Measurements from ENCODE around the gene MYO7B.
A peak's percentile ranks its signal among the peaks of the same experiment; 100 is the strongest.

Gene MYO7B

DNA sequence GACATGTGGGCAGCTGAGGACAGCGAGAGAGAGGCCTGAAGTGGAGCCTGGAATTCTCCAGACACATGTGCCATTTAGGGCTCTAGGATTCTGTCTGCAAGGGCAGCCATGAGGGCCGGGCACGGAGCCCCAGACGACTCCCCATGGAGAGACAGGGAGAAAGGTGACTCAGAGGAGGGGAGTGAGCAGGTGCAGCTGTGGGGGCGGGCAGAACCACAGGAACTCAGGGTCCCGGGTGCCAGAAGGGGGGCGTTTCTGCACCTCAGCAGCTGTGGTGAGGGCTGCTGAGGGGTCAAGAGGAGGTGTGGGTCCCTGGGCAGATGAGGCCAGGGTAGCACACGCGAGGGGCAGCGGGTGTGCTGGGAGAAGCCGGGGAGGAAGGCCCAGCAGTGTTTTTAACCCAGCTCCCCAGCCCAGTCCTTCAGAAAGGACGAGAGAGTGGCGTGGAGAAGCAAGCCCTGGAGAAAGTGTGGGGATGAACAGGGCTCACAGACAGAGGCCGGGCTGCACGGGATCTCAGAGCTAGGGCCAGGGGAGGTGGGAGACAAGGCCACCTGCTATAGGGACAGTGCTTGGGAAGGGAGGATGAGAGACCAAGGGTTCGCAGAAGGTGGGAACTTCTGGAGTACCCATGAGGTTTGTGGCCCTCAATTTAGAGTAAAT lies 118.1 kb downstream of the MYO7B start:
- H3K4me1 ChIP-seq (ENCODE audit: control insufficient read depth in 1 of 2, insufficient read depth in 2 of 2, low read length in 2 of 2), result peaks cover 15 to 95% of the 10 kb centered on the region in 2 donors
- H3K4me3 ChIP-seq (ENCODE audit: low read depth in 1 of 2, low read length in 2 of 2), result no peak overlapping the region
- H3K9me3 ChIP-seq (ENCODE audit: control insufficient read depth in 1 of 2, low read length in 2 of 2), result no peaks in the 10 kb centered on the region
- H3K27ac ChIP-seq (ENCODE audit: low read length), result no peak overlapping the region
- no peaks in the 10 kb centered on the region for H3K27me3 ChIP-seq (ENCODE audit: low read depth, low read length)
- peaks cover 0 to 13% of the 10 kb centered on the region in 2 donors for H3K36me3 ChIP-seq (ENCODE audit: control insufficient read depth in 1 of 2, insufficient read depth in 2 of 2, low read length in 2 of 2)

DNA sequence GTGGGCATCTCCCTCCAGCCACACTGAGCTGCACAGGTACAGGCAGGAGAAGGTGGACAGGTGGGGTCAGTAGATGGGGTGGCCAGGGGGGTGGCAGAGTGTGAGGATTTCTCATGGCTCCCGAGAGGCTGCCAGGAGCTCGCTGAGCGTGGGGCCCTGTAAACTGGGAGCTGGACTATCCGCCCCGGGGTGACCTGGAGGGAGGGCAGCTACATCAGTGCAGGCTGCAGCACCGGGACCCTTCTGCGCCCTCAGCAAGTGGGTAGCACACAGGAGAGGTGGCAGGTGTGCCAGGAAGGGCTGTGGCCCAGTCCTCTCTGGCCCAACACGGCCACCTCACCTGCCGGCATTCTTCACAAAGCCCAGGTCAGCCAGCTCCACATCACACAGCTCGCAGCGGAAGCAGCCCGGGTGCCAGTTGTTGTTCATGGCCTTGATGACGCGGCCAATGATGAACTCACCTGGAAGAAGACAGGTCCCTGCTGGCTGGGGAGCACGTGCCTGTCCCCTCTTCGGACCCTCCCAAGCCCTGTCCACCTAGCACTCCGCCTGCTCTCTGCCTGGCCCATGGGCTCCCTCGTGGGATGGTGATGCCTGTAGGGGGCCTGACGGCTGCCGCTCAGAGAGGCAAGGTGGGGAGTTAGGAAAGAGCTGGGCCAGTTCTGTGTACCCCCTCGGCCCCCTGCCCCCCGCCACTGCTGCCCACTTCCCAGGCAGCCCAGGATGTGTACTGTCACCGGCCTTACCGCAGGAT lies 118.8 kb downstream of the MYO7B start:
- Histone ChIP-seq H3K4me3 (ENCODE audit: low read depth in 1 of 2, low read length in 2 of 2) (peak overlapping the region in 1 of 2 donors; percentile 17), H3K36me3 (ENCODE audit: control insufficient read depth in 1 of 2, insufficient read depth in 2 of 2, low read length in 2 of 2) (peaks cover 0 to 13% of the 10 kb centered on the region in 2 donors), H3K4me1 (ENCODE audit: control insufficient read depth in 1 of 2, insufficient read depth in 2 of 2, low read length in 2 of 2) (peaks cover 15 to 97% of the 10 kb centered on the region in 2 donors), H3K27ac (ENCODE audit: low read length) (no peak overlapping the region), H3K9me3 (ENCODE audit: control insufficient read depth in 1 of 2, low read length in 2 of 2) (no peaks in the 10 kb centered on the region), H3K27me3 (ENCODE audit: low read depth, low read length) (no peaks in the 10 kb centered on the region)

- Histone ChIP-seq H3K4me3 (ENCODE audit: low read depth in 1 of 2, low read length in 2 of 2) (peak overlapping the region in 1 of 2 donors; percentile 17), H3K9me3 (ENCODE audit: control insufficient read depth in 1 of 2, low read length in 2 of 2) (no peaks in the 10 kb centered on the region), H3K4me1 (ENCODE audit: control insufficient read depth in 1 of 2, insufficient read depth in 2 of 2, low read length in 2 of 2) (peaks cover 10 to 95% of the 10 kb centered on the region in 2 donors), H3K36me3 (ENCODE audit: control insufficient read depth in 1 of 2, insufficient read depth in 2 of 2, low read length in 2 of 2) (peaks cover 0 to 13% of the 10 kb centered on the region in 2 donors), H3K27ac (ENCODE audit: low read length) (no peak overlapping the region), H3K27me3 (ENCODE audit: low read depth, low read length) (no peaks in the 10 kb centered on the region)
Observed at GRCh38 chr2:127654838-127655175, 119.3 kb downstream of the MYO7B start.

DNA sequence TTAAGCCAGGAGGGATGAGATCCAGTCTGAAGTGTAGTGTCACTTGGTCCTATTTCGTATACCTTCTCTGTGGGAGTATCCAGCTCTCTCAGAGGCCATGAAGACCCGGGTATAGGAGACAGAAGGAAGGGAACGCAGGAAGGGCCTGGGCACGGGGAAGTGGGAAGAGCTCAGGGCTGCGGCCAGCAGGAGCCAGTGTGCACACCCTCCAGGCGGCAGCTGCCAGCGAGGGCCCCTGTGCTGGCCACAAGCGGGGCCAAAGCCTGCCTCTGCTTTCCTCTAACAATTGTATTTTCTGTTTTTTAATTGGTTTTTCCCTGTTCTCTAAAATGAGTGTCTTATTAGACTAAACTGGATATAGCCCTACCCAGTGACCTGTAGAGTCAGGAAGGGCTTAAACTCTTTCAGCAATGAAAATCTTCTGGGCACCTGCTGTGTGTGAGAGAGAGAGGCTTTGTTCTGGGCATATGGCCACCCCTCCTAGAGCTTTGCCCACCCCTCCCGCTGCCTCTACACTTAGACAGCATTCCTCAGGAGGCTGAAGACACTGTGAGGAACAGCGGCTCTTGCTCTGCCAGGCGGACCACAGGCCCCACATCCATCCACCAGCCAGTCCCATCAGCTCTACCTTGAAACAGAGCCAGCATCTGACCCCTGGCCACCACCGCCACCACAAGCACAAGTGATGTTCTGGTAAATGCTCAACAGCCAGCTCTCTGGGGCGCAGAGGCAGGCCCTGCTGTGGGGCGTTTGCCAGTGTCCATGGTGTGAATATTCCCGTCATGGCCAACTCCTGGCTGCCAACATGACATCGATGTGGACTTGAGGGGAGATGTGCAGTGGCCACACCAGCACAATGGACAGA lies 120.0 kb downstream of the MYO7B start:
- H3K27ac ChIP-seq (ENCODE audit: low read length), result peak overlapping the region; percentile 36
- H3K4me1 ChIP-seq (ENCODE audit: control insufficient read depth in 1 of 2, insufficient read depth in 2 of 2, low read length in 2 of 2), result peaks cover 6 to 92% of the 10 kb centered on the region in 2 donors
- H3K9me3 ChIP-seq (ENCODE audit: control insufficient read depth in 1 of 2, low read length in 2 of 2), result no peaks in the 10 kb centered on the region
- H3K4me3 ChIP-seq (ENCODE audit: low read depth in 1 of 2, low read length in 2 of 2), result peak overlapping the region in 1 of 2 donors; percentile 17
- peaks cover 0 to 13% of the 10 kb centered on the region in 2 donors for H3K36me3 ChIP-seq (ENCODE audit: control insufficient read depth in 1 of 2, insufficient read depth in 2 of 2, low read length in 2 of 2)
- no peaks in the 10 kb centered on the region for H3K27me3 ChIP-seq (ENCODE audit: low read depth, low read length)

- H3K27me3 ChIP-seq (ENCODE audit: low read depth, low read length), result no peaks in the 10 kb centered on the region
- H3K27ac ChIP-seq (ENCODE audit: low read length), result peak overlapping the region; percentile 19
- H3K36me3 ChIP-seq (ENCODE audit: control insufficient read depth in 1 of 2, insufficient read depth in 2 of 2, low read length in 2 of 2), result peaks cover 0 to 13% of the 10 kb centered on the region in 2 donors
- H3K9me3 ChIP-seq (ENCODE audit: control insufficient read depth in 1 of 2, low read length in 2 of 2), result no peaks in the 10 kb centered on the region
- H3K4me3 ChIP-seq (ENCODE audit: low read depth in 1 of 2, low read length in 2 of 2), result no peak overlapping the region
- peaks cover 14 to 92% of the 10 kb centered on the region in 2 donors for H3K4me1 ChIP-seq (ENCODE audit: control insufficient read depth in 1 of 2, insufficient read depth in 2 of 2, low read length in 2 of 2)
Observed at GRCh38 chr2:127656569-127657231, 121.2 kb downstream of the MYO7B start.

- no peaks in the 10 kb centered on the region for H3K9me3 ChIP-seq (ENCODE audit: control insufficient read depth in 1 of 2, low read length in 2 of 2)
- peaks cover 0 to 13% of the 10 kb centered on the region in 2 donors for H3K36me3 ChIP-seq (ENCODE audit: control insufficient read depth in 1 of 2, insufficient read depth in 2 of 2, low read length in 2 of 2)
- no peak overlapping the region for H3K4me3 ChIP-seq (ENCODE audit: low read depth in 1 of 2, low read length in 2 of 2)
- peak overlapping the region; percentile 19 for H3K27ac ChIP-seq (ENCODE audit: low read length)
- H3K27me3 ChIP-seq (ENCODE audit: low read depth, low read length), result no peaks in the 10 kb centered on the region
- peaks cover 12 to 92% of the 10 kb centered on the region in 2 donors for H3K4me1 ChIP-seq (ENCODE audit: control insufficient read depth in 1 of 2, insufficient read depth in 2 of 2, low read length in 2 of 2)
Observed at GRCh38 chr2:127657232-127657595, 121.7 kb downstream of the MYO7B start.

DNA sequence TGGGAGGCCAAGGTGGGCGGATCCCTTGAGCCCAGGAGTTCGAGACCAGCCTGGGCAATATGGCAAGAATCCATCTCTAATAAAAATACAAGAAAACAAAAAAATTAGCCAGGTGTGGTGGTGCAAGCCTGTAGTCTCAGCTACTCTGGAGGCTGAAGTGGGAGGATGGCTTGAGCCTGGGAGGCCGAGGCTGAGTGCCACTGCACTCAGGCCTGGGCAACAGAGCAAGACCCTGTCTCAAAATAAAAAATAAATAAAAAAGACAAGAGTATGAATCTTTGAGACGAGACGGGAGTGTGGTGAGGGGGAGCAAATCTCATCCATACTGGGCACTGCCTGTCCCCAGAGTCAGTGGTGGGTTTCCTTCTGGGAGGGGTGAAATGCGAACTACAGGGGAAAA lies 122.7 kb downstream of the MYO7B start:
- H3K4me1 ChIP-seq (ENCODE audit: control insufficient read depth in 1 of 2, insufficient read depth in 2 of 2, low read length in 2 of 2), result peaks cover 10 to 90% of the 10 kb centered on the region in 2 donors
- peak overlapping the region; percentile 67 for H3K27ac ChIP-seq (ENCODE audit: low read length)
- no peaks in the 10 kb centered on the region for H3K9me3 ChIP-seq (ENCODE audit: control insufficient read depth in 1 of 2, low read length in 2 of 2)
- H3K36me3 ChIP-seq (ENCODE audit: control insufficient read depth in 1 of 2, insufficient read depth in 2 of 2, low read length in 2 of 2), result peaks cover 0 to 13% of the 10 kb centered on the region in 2 donors
- H3K4me3 ChIP-seq (ENCODE audit: low read depth in 1 of 2, low read length in 2 of 2), result peak overlapping the region in 1 of 2 donors; percentile 1
- H3K27me3 ChIP-seq (ENCODE audit: low read depth, low read length), result no peaks in the 10 kb centered on the region

- H3K27ac ChIP-seq (ENCODE audit: low read length), result peak overlapping the region; percentile 67
- H3K36me3 ChIP-seq (ENCODE audit: control insufficient read depth in 1 of 2, insufficient read depth in 2 of 2, low read length in 2 of 2), result peaks cover 0 to 13% of the 10 kb centered on the region in 2 donors
- peak overlapping the region; percentile 1 to 3 for H3K4me3 ChIP-seq (ENCODE audit: low read depth in 1 of 2, low read length in 2 of 2)
- H3K9me3 ChIP-seq (ENCODE audit: control insufficient read depth in 1 of 2, low read length in 2 of 2), result no peaks in the 10 kb centered on the region
- H3K27me3 ChIP-seq (ENCODE audit: low read depth, low read length), result no peaks in the 10 kb centered on the region
- peaks cover 10 to 90% of the 10 kb centered on the region in 2 donors for H3K4me1 ChIP-seq (ENCODE audit: control insufficient read depth in 1 of 2, insufficient read depth in 2 of 2, low read length in 2 of 2)
Observed at GRCh38 chr2:127658641-127659407, 123.3 kb downstream of the MYO7B start.

GRCh38 chr2:127659408-127660290 lies 124.2 kb downstream of the MYO7B start:
- H3K36me3 ChIP-seq (ENCODE audit: control insufficient read depth in 1 of 2, insufficient read depth in 2 of 2, low read length in 2 of 2), result peaks cover 0 to 13% of the 10 kb centered on the region in 2 donors
- peaks cover 3% of the 10 kb centered on the region for H3K27me3 ChIP-seq (ENCODE audit: low read depth, low read length)
- H3K4me1 ChIP-seq (ENCODE audit: control insufficient read depth in 1 of 2, insufficient read depth in 2 of 2, low read length in 2 of 2), result peaks cover 10 to 88% of the 10 kb centered on the region in 2 donors
- no peaks in the 10 kb centered on the region for H3K9me3 ChIP-seq (ENCODE audit: control insufficient read depth in 1 of 2, low read length in 2 of 2)
- H3K4me3 ChIP-seq (ENCODE audit: low read depth in 1 of 2, low read length in 2 of 2), result peak overlapping the region; percentile 1 to 3
- H3K27ac ChIP-seq (ENCODE audit: low read length), result peak overlapping the region; percentile 67

DNA sequence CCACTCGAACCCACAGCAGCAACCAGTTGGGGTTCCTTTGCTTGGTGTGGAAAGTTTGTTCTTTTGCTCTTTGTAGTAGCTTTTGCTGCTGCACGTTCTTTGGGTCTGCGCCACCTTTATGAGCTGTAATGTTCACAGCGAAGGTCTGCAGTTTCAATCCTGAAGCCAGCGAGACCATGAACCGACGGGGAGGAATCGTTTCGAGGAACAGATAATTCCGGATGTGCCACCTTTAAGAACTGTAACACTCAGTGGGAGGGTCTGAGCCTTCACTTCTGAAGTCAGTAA lies 124.8 kb downstream of the MYO7B start:
- Histone ChIP-seq H3K4me1 (ENCODE audit: control insufficient read depth in 1 of 2, insufficient read depth in 2 of 2, low read length in 2 of 2) (peaks cover 16 to 88% of the 10 kb centered on the region in 2 donors), H3K4me3 (ENCODE audit: low read depth in 1 of 2, low read length in 2 of 2) (no peak overlapping the region), H3K36me3 (ENCODE audit: control insufficient read depth in 1 of 2, insufficient read depth in 2 of 2, low read length in 2 of 2) (peaks cover 0 to 13% of the 10 kb centered on the region in 2 donors), H3K27me3 (ENCODE audit: low read depth, low read length) (peaks cover 6% of the 10 kb centered on the region), H3K9me3 (ENCODE audit: control insufficient read depth in 1 of 2, low read length in 2 of 2) (no peaks in the 10 kb centered on the region), H3K27ac (ENCODE audit: low read length) (peak overlapping the region; percentile 67)

All from muscle layer of duodenum (tissue), 2 donors.